ENCODE results near the gene DHRS7B. TPM values are rescaled to one million over a fixed set of nuclear protein-coding genes. Genes with fewer than 3 reads are reported as not detected.

The DHRS7B gene
- total RNA-seq, 1 donor from 2014 or later, result 31.7 TPM

DNA sequence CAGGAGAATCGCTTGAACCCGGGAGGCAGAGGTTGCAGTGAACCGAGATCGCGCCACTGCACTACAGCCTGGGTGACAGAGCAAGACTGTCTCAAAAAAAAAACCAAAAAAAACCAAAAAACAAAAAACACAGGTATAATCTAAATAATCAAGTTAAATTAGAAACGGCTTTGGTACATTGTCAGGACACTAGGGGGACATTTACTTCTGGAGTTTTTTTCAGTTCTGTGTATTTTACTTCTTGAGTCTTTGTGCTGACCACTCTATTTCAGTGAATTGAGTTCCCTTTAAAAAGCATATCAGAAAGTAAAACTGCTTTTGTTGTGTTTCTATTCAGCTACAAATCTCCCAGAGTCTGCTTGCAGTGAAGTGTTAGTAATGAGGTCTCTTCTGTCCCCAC lies 36.3 kb downstream of the DHRS7B start:
- Histone ChIP-seq H3K4me1 (peaks cover 35% of the 10 kb centered on the region), H3K27ac (no peak overlapping the region), H3K9me3 (no peaks in the 10 kb centered on the region), H3K36me3 (no peaks in the 10 kb centered on the region), H3K27me3 (no peaks in the 10 kb centered on the region), H3K4me3 (no peak overlapping the region)
- no peak for DNase-seq (ENCODE audit: extremely low spot score in 2 of 2)
- TF ChIP-seq POLR2A (IDR thresholded peaks at IDR 0.05), result no peak
- TF ChIP-seq, protein P1, sequence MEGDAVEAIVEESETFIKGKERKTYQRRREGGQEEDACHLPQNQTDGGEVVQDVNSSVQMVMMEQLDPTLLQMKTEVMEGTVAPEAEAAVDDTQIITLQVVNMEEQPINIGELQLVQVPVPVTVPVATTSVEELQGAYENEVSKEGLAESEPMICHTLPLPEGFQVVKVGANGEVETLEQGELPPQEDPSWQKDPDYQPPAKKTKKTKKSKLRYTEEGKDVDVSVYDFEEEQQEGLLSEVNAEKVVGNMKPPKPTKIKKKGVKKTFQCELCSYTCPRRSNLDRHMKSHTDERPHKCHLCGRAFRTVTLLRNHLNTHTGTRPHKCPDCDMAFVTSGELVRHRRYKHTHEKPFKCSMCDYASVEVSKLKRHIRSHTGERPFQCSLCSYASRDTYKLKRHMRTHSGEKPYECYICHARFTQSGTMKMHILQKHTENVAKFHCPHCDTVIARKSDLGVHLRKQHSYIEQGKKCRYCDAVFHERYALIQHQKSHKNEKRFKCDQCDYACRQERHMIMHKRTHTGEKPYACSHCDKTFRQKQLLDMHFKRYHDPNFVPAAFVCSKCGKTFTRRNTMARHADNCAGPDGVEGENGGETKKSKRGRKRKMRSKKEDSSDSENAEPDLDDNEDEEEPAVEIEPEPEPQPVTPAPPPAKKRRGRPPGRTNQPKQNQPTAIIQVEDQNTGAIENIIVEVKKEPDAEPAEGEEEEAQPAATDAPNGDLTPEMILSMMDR (IDR thresholded peaks at IDR 0.05), result no peak
- TF ChIP-seq POLR2AphosphoS5 (IDR thresholded peaks at IDR 0.05; ENCODE audit: insufficient read depth in 1 of 2, low read depth in 1 of 2), result no peak
- intact Hi-C loops (cut with DNase I), result loop anchor here (10.0 kb wide), 1 partner anchor 52 kb away; the partner anchor contains the start of gene TMEM11

DNA sequence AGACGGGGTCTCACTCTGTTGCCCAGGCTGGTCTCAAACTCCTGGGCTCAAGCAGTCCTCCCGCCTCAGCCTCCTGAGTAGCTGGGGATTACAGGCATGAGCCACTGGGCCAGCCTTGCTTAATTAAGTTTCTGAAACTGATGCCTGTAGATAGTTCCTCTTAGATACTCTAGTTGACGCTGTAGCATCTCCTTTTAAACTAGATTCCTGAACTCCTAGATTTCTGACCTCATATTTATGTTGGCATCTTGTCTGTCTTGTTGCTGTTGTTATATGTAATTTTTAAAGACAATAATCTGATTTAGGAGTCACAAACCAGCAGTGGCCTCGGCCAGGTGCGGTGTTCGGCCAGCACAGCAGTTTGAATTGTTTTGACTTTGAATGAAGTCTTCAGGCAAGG lies 37.5 kb downstream of the DHRS7B start:
- H3K27ac ChIP-seq, result no peak overlapping the region
- H3K4me3 ChIP-seq, result no peak overlapping the region
- no peaks in the 10 kb centered on the region for H3K27me3 ChIP-seq
- H3K9me3 ChIP-seq, result no peaks in the 10 kb centered on the region
- no peaks in the 10 kb centered on the region for H3K36me3 ChIP-seq
- intact Hi-C loops (cut with DNase I), result loop anchor here (10.0 kb wide), 1 partner anchor 51 kb away; the partner anchor contains the start of gene TMEM11
- H3K4me1 ChIP-seq, result peaks cover 35% of the 10 kb centered on the region
- TF ChIP-seq, protein P1 (IDR thresholded peaks at IDR 0.05), result no peak
- TF ChIP-seq POLR2A (IDR thresholded peaks at IDR 0.05) (no peak), POLR2AphosphoS5 (IDR thresholded peaks at IDR 0.05; ENCODE audit: insufficient read depth in 1 of 2, low read depth in 1 of 2) (no peak)
- no peak for DNase-seq (ENCODE audit: extremely low spot score in 2 of 2)

DNA sequence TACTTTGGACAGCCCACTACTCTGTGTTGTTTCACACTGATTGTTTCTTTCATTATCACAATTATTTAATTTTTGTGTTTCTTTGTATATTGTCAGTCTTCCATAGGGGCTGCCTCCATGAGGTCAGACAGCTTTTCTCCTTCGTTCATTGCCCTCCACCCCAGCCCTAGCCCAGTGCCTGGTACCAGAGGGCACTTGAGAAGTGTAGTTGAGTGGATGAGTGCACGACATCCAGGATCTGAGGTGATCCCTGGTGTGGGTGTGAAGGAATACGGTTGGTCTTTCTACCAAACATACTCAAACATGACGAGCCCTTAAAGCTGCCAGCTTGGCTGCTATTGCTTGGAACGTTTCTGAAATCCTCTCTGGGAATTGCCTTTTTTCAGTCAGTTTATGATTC lies 37.9 kb downstream of the DHRS7B start:
- intact Hi-C loops (cut with DNase I), result loop anchor here (5.0 to 10.0 kb wide), 2 partner anchors 50 to 1212 kb away; partner anchors contain the start of gene TMEM11
- no peaks in the 10 kb centered on the region for H3K27me3 ChIP-seq
- DNase-seq (ENCODE audit: extremely low spot score in 2 of 2), result no peak
- no peaks in the 10 kb centered on the region for H3K36me3 ChIP-seq
- no peak overlapping the region for H3K27ac ChIP-seq
- TF ChIP-seq POLR2AphosphoS5 (IDR thresholded peaks at IDR 0.05; ENCODE audit: insufficient read depth in 1 of 2, low read depth in 1 of 2) (no peak), POLR2A (IDR thresholded peaks at IDR 0.05) (no peak)
- TF ChIP-seq, protein P1 (IDR thresholded peaks at IDR 0.05), result no peak
- H3K4me3 ChIP-seq, result no peak overlapping the region
- H3K9me3 ChIP-seq, result no peaks in the 10 kb centered on the region
- peaks cover 35% of the 10 kb centered on the region for H3K4me1 ChIP-seq

DNA sequence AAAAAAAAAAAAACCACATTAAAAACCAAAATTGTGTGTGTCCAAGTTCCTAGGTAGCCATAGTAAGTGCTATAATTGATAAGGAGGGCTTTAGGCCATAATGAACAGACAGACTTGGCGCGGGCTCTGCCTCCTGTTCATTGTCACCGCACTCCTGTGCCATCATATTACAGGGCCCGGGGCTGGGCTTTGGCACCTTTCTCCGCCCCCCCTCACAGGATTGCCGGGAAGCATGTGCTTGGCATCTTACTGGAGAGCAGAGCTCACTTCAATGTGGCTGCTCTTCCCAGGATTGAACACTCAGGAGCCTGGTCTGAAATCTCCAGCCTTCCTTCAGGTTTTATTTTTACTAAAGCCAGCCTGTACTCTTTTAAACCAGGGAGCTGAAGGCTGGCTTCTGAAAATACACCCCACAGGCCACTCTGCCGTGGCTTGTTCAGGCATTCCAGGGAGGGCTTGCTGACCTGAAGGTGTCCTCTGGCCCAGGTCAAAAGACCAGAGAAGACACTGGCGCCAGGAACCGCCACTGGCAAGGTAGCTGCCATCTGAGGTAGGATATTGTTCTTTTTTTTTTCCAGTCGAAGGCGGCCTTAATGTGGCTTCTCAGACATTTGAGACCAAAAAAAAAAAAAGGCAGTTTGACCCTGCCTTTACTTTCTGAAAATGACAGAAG lies 39.3 kb downstream of the DHRS7B start:
- intact Hi-C loops (cut with DNase I), result loop anchor here (5.0 to 10.0 kb wide), 2 partner anchors 49 to 1214 kb away; partner anchors contain the start of gene TMEM11
- DNase-seq (ENCODE audit: extremely low spot score in 2 of 2), result no peak
- Histone ChIP-seq H3K36me3 (no peaks in the 10 kb centered on the region), H3K27ac (peak overlapping the region; percentile 60), H3K9me3 (no peaks in the 10 kb centered on the region), H3K4me1 (peaks cover 36% of the 10 kb centered on the region), H3K4me3 (no peak overlapping the region), H3K27me3 (no peaks in the 10 kb centered on the region)
- peak in 1 of 2 donors; percentile 15 for TF ChIP-seq POLR2AphosphoS5 (IDR thresholded peaks at IDR 0.05; ENCODE audit: insufficient read depth in 1 of 2, low read depth in 1 of 2)
- no peak for TF ChIP-seq POLR2A (IDR thresholded peaks at IDR 0.05)

DNA sequence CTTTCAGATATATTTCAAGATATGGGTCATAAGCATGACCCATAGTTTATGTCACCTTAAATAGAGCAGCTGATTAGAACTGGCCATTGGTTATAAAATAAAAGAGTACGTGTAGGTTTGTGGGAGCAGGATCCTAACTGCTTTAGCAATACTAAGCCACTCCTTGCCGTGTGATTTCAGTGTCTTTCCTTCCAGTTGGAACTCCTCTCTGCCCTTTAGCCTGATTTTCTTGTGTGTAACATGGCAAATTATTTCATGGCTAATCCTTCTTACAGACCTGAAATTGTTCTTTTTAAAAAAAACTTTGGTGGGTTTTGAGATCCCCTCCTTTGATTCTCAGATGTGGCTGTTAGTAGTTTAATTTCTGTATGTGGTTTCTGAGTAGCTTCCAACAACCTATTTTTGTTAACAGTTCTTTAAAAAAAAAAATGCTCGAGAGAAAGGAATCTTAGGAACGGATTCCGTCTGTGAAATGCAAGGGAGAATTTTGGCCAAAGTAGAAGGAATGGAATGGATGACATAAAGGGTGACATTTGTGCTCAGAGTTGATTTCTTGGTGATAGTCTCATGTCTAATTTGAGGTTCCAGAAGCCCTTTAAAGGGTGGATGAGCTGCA lies 39.9 kb downstream of the DHRS7B start:
- Histone ChIP-seq H3K9me3 (no peaks in the 10 kb centered on the region), H3K4me3 (no peak overlapping the region), H3K27me3 (no peaks in the 10 kb centered on the region), H3K36me3 (no peaks in the 10 kb centered on the region), H3K4me1 (peaks cover 33% of the 10 kb centered on the region), H3K27ac (peak overlapping the region; percentile 60)
- TF ChIP-seq, protein P1 (IDR thresholded peaks at IDR 0.05), result no peak
- TF ChIP-seq POLR2AphosphoS5 (IDR thresholded peaks at IDR 0.05; ENCODE audit: insufficient read depth in 1 of 2, low read depth in 1 of 2) (no peak), POLR2A (IDR thresholded peaks at IDR 0.05) (no peak)
- no peak for DNase-seq (ENCODE audit: extremely low spot score in 2 of 2)
- intact Hi-C loops (cut with DNase I), result loop anchor here (5.0 to 10.0 kb wide), 2 partner anchors 48 to 1214 kb away; partner anchors contain the start of gene TMEM11
